Endothelial cell (in vitro differentiated cells): Measurements from ENCODE around the gene AK1. TPM values are rescaled to one million over a fixed set of nuclear protein-coding genes. Genes with fewer than 3 reads are reported as not detected.

Experiments used
- DNase-seq: peaks from one replicate; pipeline ENCODE4 v3.0.0; 2021; ENCODE audit warnings: low spot score
- H3K27ac Mint-ChIP-seq: one replicate; pipeline ENCODE4 v1.8.0; 2021; ENCODE audit warnings: mixed read lengths, inconsistent platforms; ENCODE audit not compliant: unreplicated experiment
- H3K27me3 Mint-ChIP-seq: one replicate; pipeline ENCODE4 v1.8.0; 2021; ENCODE audit warnings: mild to moderate bottlenecking, moderate library complexity, mixed read lengths, inconsistent platforms; ENCODE audit not compliant: unreplicated experiment
- H3K36me3 Mint-ChIP-seq: one replicate; pipeline ENCODE4 v1.8.0; 2021; ENCODE audit warnings: mild to moderate bottlenecking, low read depth, mixed read lengths, inconsistent platforms; ENCODE audit not compliant: unreplicated experiment
- H3K4me1 Mint-ChIP-seq: one replicate; pipeline ENCODE4 v1.8.0; 2021; ENCODE audit warnings: mild to moderate bottlenecking, mixed read lengths, inconsistent platforms; ENCODE audit not compliant: unreplicated experiment
- H3K4me3 Mint-ChIP-seq: one replicate; pipeline ENCODE4 v1.8.0; 2021; ENCODE audit warnings: mild to moderate bottlenecking, mixed read lengths, inconsistent platforms; ENCODE audit not compliant: unreplicated experiment
- H3K9me3 Mint-ChIP-seq: one replicate; pipeline ENCODE4 v1.8.0; 2021; ENCODE audit warnings: mixed read lengths, inconsistent platforms; ENCODE audit not compliant: unreplicated experiment
- CTCF ChIP-seq: fragments of 200-600 bp; sonication (generic); IDR thresholded peaks from one replicate; pipeline ENCODE4 v1.5.0; 2021; ENCODE audit warnings: antibody characterized with exemption; ENCODE audit not compliant: unreplicated experiment
- total RNA-seq: library from RNA; stranded (reverse); fragmentation: NEBNext Ultra II Directional; extraction: Animal tissue kit (Norgen Biotek cat#: 25700); gene quantifications from one replicate; pipeline ENCODE4 v1.2.1, GENCODE V29; 2021; ENCODE audit not compliant: unreplicated experiment

Gene AK1
- total RNA-seq, 1 donor from 2014 or later: 63.3 TPM

- Mint-ChIP-seq H3K4me3 (no peak overlapping the region), H3K9me3 (no peaks in the 10 kb centered on the region), H3K36me3 (peaks cover 13% of the 10 kb centered on the region), H3K4me1 (peaks cover 10% of the 10 kb centered on the region), H3K27ac (no peak overlapping the region), H3K27me3 (peaks cover 10% of the 10 kb centered on the region)
- DNase-seq: no peak
- TF ChIP-seq CTCF: no peak
Observed at GRCh38 chr9:127909839-127910273, 32.4 kb upstream of the AK1 start.

GRCh38 chr9:127908660-127908926 is 31.1 kb upstream of the AK1 start:
- TF ChIP-seq CTCF: no peak
- no peaks in the 10 kb centered on the region for H3K9me3 Mint-ChIP-seq
- H3K4me1 Mint-ChIP-seq: peaks cover 23% of the 10 kb centered on the region
- peaks cover 13% of the 10 kb centered on the region for H3K36me3 Mint-ChIP-seq
- H3K4me3 Mint-ChIP-seq: no peak overlapping the region
- H3K27me3 Mint-ChIP-seq: peaks cover 10% of the 10 kb centered on the region
- DNase-seq: no peak
- H3K27ac Mint-ChIP-seq: no peak overlapping the region

- Mint-ChIP-seq H3K4me3 (no peak overlapping the region), H3K27me3 (peaks cover 8% of the 10 kb centered on the region), H3K4me1 (peaks cover 27% of the 10 kb centered on the region), H3K27ac (no peak overlapping the region), H3K9me3 (no peaks in the 10 kb centered on the region), H3K36me3 (peaks cover 13% of the 10 kb centered on the region)
- no peak for TF ChIP-seq CTCF
- no peak for DNase-seq
Observed at GRCh38 chr9:127907867-127908659, 30.6 kb upstream of the AK1 start.

- peaks cover 27% of the 10 kb centered on the region for H3K4me1 Mint-ChIP-seq
- no peak overlapping the region for H3K27ac Mint-ChIP-seq
- no peak for DNase-seq
- H3K27me3 Mint-ChIP-seq: peaks cover 7% of the 10 kb centered on the region
- TF ChIP-seq CTCF: no peak
- H3K9me3 Mint-ChIP-seq: no peaks in the 10 kb centered on the region
- no peak overlapping the region for H3K4me3 Mint-ChIP-seq
- peaks cover 3% of the 10 kb centered on the region for H3K36me3 Mint-ChIP-seq
Observed at GRCh38 chr9:127905788-127906191, 28.3 kb upstream of the AK1 start.

GRCh38 chr9:127905004-127905728 is 27.7 kb upstream of the AK1 start:
- H3K4me1 Mint-ChIP-seq: peaks cover 24% of the 10 kb centered on the region
- H3K27ac Mint-ChIP-seq: no peak overlapping the region
- peaks cover 7% of the 10 kb centered on the region for H3K27me3 Mint-ChIP-seq
- H3K36me3 Mint-ChIP-seq: no peaks in the 10 kb centered on the region
- no peak for TF ChIP-seq CTCF
- no peaks in the 10 kb centered on the region for H3K9me3 Mint-ChIP-seq
- no peak for DNase-seq
- no peak overlapping the region for H3K4me3 Mint-ChIP-seq
